Smooth muscle cell (in vitro differentiated cells): ENCODE results near the gene KCNB1. TPM values are rescaled to one million over a fixed set of nuclear protein-coding genes. Genes with fewer than 3 reads are reported as not detected.

ENCODE experiments used
- DNase-seq: peaks from one replicate; lab custom pipeline; 2025; ENCODE audit not compliant: unreplicated experiment; lab: John Stamatoyannopoulos, UW
- H2AFZ ChIP-seq: fragments of 200-600 bp; sonication (generic); 2 replicates; pipeline ENCODE4 v1.6.0; 2016; ENCODE audit warnings: antibody characterized with exemption, low read depth, mild to moderate bottlenecking
- H3F3A ChIP-seq: fragments of 200-600 bp; sonication (generic); 2 replicates; pipeline ENCODE4 v1.6.0; 2017; ENCODE audit warnings: antibody characterized with exemption, low read depth
- H3K27ac ChIP-seq: fragments of 200-600 bp; sonication (generic); 2 replicates; pipeline ENCODE4 v1.5.1; 2016; ENCODE audit warnings: low read depth, mild to moderate bottlenecking
- H3K27me3 ChIP-seq: fragments of 200-600 bp; sonication (generic); 2 replicates; pipeline ENCODE4 v1.6.1; 2016; ENCODE audit warnings: low read depth, mild to moderate bottlenecking
- H3K36me3 ChIP-seq: fragments of 200-600 bp; sonication (generic); 2 replicates; pipeline ENCODE4 v1.5.1; 2016; ENCODE audit warnings: low read depth
- H3K4me1 ChIP-seq: fragments of 200-600 bp; sonication (generic); 2 replicates; pipeline ENCODE4 v1.5.1; 2016; ENCODE audit warnings: low read depth
- H3K4me2 ChIP-seq: fragments of 200-600 bp; sonication (generic); 2 replicates; pipeline ENCODE4 v1.6.0; 2016; ENCODE audit warnings: mild to moderate bottlenecking
- H3K4me3 ChIP-seq: fragments of 200-600 bp; sonication (generic); 2 replicates; pipeline ENCODE4 v1.5.1; 2016; ENCODE audit warnings: mild to moderate bottlenecking
- H3K79me2 ChIP-seq: fragments of 200-600 bp; sonication (generic); 2 replicates; pipeline ENCODE4 v1.6.0; 2016; ENCODE audit warnings: low read depth, mild to moderate bottlenecking
- H3K9ac ChIP-seq: fragments of 200-600 bp; sonication (generic); 2 replicates; pipeline ENCODE4 v1.6.0; 2016; ENCODE audit warnings: low read depth
- H3K9me3 ChIP-seq: fragments of 200-600 bp; sonication (generic); replicated peaks from 2 replicates; pipeline ENCODE4 v1.5.1; 2016; ENCODE audit warnings: low read depth
- H4K20me1 ChIP-seq: fragments of 200-600 bp; sonication (generic); 2 replicates; pipeline ENCODE4 v1.6.0; 2016; ENCODE audit warnings: low read depth
- WGBS: methylation state at CpG from one replicate; pipeline ENCODE4 v1.1.7; 2016; ENCODE audit warnings: low lambda C conversion rate; 5-methylcytosine and 5-hydroxymethylcytosine counted together
- polyA plus RNA-seq: library from polyadenylated mRNA; unstranded; fragments of >200 nt; fragmentation: Nextera tagmentation; extraction: Ambion mirVana; gene quantifications from 2 replicates; pipeline ENCODE4 v1.2.1, GENCODE V29; 2016
- total RNA-seq: library from RNA; depleted of rRNA; stranded (reverse); fragments of >200 nt; gene quantifications from 2 replicates; pipeline ENCODE4 v1.2.3, GENCODE V29; 2014
- TF ChIP-seq, protein P1 (sequence below): fragments of 200-600 bp; sonication (generic); IDR thresholded peaks from 2 replicates; pipeline ENCODE4 v1.5.1; 2017; ENCODE audit warnings: borderline replicate concordance, mild to moderate bottlenecking, antibody characterized with exemption; ENCODE audit not compliant: insufficient read depth, poor library complexity, severe bottlenecking

KCNB1 gene
- total and polyA plus RNA-seq, 2 experiments from 2014 or later: not detected

DNA sequence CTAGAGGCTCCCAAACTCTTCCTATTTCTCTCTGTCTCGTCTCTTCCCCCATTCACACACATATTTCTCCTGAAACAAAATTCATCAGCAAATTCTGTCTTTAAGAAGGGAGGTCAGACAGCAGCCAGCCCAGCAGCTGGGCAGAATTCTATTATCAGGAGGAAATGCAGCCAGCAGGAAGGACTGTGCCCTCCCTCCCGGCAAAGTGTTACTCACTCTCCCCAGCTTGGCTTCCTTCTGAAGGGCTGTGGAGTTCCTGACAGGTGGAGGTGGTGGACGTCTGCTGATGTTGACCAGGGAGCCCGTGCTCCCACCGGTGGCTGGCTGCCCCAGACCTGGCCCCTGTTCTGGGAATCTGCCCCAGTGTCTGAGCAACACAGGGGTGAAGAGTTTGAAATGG is 37.3 kb downstream of the KCNB1 start:
- H3K4me1 ChIP-seq: peaks cover 13% of the 10 kb centered on the region
- no peak overlapping the region for H3K4me2 ChIP-seq
- 35% methylated on average over 5 of the region's 5 CpGs for WGBS
- no peak overlapping the region for H2AFZ ChIP-seq
- H3K9me3 ChIP-seq: no peaks in the 10 kb centered on the region
- no peaks in the 10 kb centered on the region for H3K27me3 ChIP-seq
- TF ChIP-seq, protein P1, sequence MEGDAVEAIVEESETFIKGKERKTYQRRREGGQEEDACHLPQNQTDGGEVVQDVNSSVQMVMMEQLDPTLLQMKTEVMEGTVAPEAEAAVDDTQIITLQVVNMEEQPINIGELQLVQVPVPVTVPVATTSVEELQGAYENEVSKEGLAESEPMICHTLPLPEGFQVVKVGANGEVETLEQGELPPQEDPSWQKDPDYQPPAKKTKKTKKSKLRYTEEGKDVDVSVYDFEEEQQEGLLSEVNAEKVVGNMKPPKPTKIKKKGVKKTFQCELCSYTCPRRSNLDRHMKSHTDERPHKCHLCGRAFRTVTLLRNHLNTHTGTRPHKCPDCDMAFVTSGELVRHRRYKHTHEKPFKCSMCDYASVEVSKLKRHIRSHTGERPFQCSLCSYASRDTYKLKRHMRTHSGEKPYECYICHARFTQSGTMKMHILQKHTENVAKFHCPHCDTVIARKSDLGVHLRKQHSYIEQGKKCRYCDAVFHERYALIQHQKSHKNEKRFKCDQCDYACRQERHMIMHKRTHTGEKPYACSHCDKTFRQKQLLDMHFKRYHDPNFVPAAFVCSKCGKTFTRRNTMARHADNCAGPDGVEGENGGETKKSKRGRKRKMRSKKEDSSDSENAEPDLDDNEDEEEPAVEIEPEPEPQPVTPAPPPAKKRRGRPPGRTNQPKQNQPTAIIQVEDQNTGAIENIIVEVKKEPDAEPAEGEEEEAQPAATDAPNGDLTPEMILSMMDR: no peak
- no peaks in the 10 kb centered on the region for H3F3A ChIP-seq
- no peaks in the 10 kb centered on the region for H4K20me1 ChIP-seq
- no peaks in the 10 kb centered on the region for H3K36me3 ChIP-seq
- no peaks in the 10 kb centered on the region for H3K79me2 ChIP-seq
- no peak overlapping the region for H3K4me3 ChIP-seq
- no peak overlapping the region for H3K9ac ChIP-seq
- no peak for DNase-seq
- no peak overlapping the region for H3K27ac ChIP-seq

DNA sequence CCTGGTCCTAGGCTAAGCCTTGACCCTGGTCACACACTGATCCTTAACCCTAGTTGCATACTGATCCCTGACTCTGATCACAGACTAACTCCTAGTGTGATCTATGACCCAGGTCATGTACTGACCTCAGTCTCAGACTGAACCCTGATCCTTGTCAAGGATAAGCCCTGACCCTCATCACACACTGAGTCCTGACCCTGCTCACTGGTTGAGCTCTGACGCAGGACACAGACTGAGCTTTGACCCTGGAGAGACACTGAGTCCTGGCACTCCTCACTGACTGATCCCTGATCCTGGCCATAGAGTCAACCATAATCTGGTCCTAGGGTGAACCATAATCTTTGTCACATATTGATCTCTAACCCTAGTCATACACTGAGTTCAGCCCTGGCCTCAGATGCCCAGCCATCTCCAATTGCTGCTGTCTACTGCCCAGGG is 37.9 kb downstream of the KCNB1 start:
- no peaks in the 10 kb centered on the region for H4K20me1 ChIP-seq
- H3F3A ChIP-seq: no peaks in the 10 kb centered on the region
- no peak overlapping the region for H3K4me2 ChIP-seq
- 100% methylated on average over 1 of the region's 1 CpG for WGBS
- H3K9ac ChIP-seq: no peak overlapping the region
- H3K9me3 ChIP-seq: no peaks in the 10 kb centered on the region
- DNase-seq: no peak
- H3K4me3 ChIP-seq: no peak overlapping the region
- TF ChIP-seq, protein P1: no peak
- no peaks in the 10 kb centered on the region for H3K79me2 ChIP-seq
- H3K27ac ChIP-seq: no peak overlapping the region
- peaks cover 9% of the 10 kb centered on the region for H3K4me1 ChIP-seq
- no peaks in the 10 kb centered on the region for H3K36me3 ChIP-seq
- no peak overlapping the region for H2AFZ ChIP-seq
- no peaks in the 10 kb centered on the region for H3K27me3 ChIP-seq

DNA sequence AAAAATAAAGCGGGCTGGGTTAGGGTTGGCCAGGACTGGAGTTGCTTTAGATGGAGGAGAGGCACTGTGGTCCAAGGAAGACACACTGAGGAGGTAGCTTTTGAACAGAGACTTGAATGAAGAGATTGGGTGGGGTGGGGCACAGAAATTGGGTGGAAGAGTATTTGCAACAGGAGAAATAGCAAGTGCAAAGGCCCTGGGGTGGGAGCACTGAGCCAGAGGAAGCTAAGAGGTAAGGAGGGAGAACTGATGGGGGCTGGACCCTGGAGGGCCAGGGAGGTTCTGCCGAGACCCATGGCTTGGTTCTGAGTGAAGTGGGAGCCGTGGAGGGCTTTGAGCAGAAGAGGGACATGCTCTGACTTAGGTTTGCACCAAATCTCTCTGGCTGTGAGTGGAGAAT is 45.4 kb downstream of the KCNB1 start:
- TF ChIP-seq, protein P1: no peak
- Histone ChIP-seq H3K9ac (no peak overlapping the region), H3K27ac (no peak overlapping the region), H3K4me3 (no peak overlapping the region), H3K79me2 (no peaks in the 10 kb centered on the region), H4K20me1 (no peaks in the 10 kb centered on the region), H3K9me3 (no peaks in the 10 kb centered on the region), H3F3A (no peaks in the 10 kb centered on the region), H3K4me1 (no peaks in the 10 kb centered on the region), H3K36me3 (no peaks in the 10 kb centered on the region), H2AFZ (no peak overlapping the region), H3K27me3 (peaks cover 7% of the 10 kb centered on the region), H3K4me2 (no peak overlapping the region)
- 82% methylated on average over 3 of the region's 3 CpGs for WGBS
- no peak for DNase-seq

DNA sequence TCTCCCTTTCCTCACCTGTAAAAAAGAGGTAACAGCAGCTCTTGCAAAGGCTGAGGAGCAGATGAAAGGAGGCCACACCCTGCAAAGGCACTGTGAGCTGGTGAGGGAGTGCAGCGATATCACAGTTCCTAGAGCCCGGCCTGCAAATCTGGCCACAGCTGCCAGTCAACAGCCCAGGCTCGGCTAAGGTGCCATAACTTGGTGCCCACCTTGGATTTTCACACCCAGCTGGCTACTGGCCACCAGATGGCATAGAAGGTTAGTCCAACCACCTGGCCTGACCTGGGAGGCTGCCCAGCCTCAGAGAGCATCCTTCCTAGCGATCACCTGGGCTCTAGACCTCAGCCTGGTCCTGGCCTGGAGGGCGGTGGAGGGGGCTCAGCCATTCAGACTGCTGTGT is 46.8 kb downstream of the KCNB1 start:
- TF ChIP-seq, protein P1: no peak
- Histone ChIP-seq H3K79me2 (no peaks in the 10 kb centered on the region), H3F3A (no peaks in the 10 kb centered on the region), H3K27ac (no peak overlapping the region), H3K36me3 (no peaks in the 10 kb centered on the region), H3K9ac (no peak overlapping the region), H2AFZ (no peak overlapping the region), H3K4me2 (no peak overlapping the region), H4K20me1 (no peaks in the 10 kb centered on the region), H3K9me3 (no peaks in the 10 kb centered on the region), H3K27me3 (peaks cover 7% of the 10 kb centered on the region), H3K4me1 (no peaks in the 10 kb centered on the region), H3K4me3 (no peak overlapping the region)
- 86% methylated on average over 5 of the region's 5 CpGs for WGBS
- no peak for DNase-seq
